Stimulated activated CD4-positive, alpha-beta T cell treated with anti-CD3 and anti-CD28 coated beads, Interleukin-1b, Interleukin-23, amount 100 ng/mL, for 24 hours (primary cell): ENCODE data around the gene ISCA2.

Source experiments
- DNase-seq, 4 experiments: peaks; one replicate each; pipeline ENCODE4 v3.0.0-alpha.2; 2020; ENCODE audit warnings: low read depth in 4 of 4, low spot score in 1 of 4

The ISCA2 gene

GRCh38 chr14:74482571-74482970, 11.0 kb upstream of the ISCA2 start:
- DNase-seq, result no peak

- no peak for DNase-seq
These were observed 10.2 kb upstream of the ISCA2 start for GRCh38 chr14:74483321-74483720.

GRCh38 chr14:74486164-74486563, 7.4 kb upstream of the ISCA2 start:
- DNase-seq, result no peak

DNA sequence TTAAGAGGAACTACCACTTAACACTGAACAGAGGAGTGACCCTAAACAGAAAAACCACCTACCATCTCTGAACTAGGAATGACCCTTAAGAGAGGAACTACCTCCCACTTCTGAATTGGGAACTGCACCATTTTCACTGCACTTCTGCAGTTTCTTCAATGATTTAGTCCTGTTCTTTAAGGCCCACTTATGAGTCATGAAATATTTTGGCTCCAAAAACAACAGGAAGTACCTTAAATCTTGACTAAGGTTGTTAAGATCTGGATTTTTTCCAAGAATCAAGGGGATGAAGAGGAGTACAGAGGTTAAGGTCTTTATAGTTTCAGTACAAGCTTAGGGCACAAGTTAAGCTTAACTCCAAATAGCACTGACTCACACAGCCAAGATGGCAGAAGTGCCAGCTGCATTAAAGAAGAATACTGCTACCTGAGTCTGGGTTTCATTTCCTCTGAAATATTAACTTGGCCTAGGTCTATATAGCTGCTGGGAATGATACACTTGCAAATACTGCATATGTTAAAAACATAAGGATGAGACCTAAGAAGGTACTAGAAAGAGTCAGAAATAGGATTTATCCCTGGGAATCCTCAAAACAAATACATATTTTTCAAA, 4.7 kb upstream of the ISCA2 start:
- DNase-seq, result no peak

- DNase-seq, result no peak
These were observed 3.1 kb upstream of the ISCA2 start for GRCh38 chr14:74490486-74490885.

GRCh38 chr14:74491956-74492775, 1.4 kb upstream of the ISCA2 start:
- no peak for DNase-seq

GRCh38 chr14:74492776-74493342, 706 bp upstream of the ISCA2 start, which contains the start of gene NPC2:
Gene NPC2 (minus strand): TSS chr14:74493305. CDS start chr14:74493274, 31 bp downstream.
- no peak for DNase-seq

DNA sequence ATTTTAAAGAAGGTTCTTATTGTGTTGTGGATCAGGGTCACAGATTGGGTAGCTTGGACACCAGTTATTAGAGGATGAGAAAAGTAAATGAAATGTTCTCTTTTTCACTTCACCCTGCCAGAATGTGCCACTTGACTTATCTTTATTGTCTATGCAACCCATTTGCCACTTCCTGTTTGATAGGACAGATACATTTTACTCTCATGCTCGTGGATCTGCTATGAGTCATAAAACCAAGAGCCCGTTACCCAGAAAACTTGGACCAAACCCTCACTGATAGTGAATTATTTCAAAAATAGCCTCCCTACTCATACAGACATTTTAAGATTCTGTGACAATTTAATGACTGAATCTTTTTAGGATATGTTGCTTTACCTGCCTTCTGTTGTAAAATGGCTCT, 1.8 kb downstream of the ISCA2 start:
- DNase-seq, result no peak

GRCh38 chr14:74500417-74501134, 7.0 kb downstream of the ISCA2 start:
- DNase-seq, result no peak

GRCh38 chr14:74501135-74501614, 7.6 kb downstream of the ISCA2 start:
- DNase-seq, result no peak

GRCh38 chr14:74501691-74502090, 8.1 kb downstream of the ISCA2 start:
- DNase-seq, result no peak

DNA sequence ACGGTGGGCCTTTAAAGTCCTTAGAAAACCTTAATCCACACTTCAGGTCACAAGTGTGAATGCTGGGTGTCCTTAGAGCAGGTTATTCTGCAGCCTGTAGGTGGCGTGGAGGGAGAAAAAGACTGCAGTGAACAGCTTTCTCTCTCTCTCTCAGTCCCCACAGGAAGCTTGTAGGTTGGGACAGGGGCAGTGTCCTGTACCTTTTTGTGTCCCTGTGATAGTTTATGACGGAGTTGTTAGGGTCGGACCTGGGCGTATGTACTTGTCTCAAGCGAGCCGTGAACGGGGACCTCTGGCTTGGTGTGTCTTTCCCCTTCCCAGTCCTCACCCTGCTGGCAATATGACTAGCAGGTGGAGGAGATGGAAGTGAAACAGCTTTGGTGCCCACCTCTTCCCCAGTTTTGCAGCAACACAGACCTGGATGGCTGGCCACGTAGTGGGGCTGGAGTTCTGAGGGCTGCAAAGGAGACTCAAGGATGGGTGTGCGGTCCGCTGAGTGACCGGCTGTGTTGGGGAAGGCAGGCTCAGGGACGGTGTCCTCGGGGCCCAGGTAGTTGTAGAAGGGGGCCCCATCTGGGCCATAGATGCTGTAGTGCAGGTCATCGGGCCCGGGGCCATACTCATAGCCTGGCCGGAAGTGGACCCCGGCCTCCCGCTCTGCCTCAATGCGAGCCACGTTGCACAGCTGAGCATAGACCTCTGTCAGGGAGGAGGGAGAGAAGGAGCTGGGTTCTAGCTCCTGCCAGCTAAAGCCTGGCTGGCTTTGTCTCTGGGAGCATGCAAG, 8.9 kb downstream of the ISCA2 start:
- DNase-seq, result no peak

DNA sequence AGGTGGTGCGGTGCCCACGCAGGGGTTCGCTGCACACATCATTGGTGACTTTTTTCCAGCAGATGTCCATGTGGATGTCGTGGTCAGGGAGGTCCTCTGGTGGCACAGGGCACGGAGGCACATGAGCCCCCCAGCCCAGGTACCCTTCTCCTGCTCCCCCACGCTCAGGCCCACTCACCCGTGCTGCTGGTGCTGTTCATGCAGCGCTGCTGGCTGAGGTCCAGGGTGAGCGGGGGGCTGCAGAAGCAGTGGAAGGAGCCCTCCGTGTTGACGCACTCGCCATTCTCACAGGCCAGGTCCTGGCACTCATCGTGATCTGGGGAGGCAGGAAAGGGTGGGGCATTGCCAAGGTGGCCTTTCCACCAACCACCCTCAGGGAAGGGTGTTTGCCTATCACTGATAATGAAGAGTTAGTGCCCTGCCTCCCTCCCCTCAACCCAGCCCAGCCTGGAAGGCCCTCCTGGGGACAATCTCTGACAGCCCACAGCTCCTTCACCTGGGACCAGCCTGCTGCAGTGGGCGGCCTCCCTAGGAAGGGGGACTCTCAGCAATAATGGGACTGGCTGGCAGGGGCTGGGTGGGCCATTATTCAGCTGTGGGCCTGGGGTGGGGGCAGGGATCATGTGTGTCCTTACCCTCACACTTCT, 9.8 kb downstream of the ISCA2 start:
- no peak for DNase-seq

- no peak for DNase-seq
These were observed 10.4 kb downstream of the ISCA2 start for GRCh38 chr14:74503938-74504335.

DNA sequence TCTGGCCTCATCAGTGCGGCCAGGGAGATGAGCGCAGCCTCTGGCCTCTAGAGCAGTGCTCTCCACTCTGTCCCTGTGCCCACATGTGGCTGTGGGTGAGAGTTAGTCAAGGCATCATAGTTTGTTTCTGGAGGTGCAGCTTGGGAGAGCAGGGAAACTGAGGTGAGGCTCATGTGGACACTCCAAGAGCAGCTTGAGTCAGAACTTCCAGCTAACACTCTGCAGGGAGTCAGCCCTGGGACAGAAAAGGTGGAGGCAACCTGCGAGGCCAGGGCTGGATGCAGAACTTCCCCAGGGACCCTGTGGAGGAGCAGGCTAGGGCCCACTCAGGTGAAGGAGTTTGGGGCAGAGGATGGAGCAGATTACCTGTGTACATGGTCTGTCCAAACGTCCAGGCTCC, 10.8 kb downstream of the ISCA2 start:
- DNase-seq, result no peak

DNA sequence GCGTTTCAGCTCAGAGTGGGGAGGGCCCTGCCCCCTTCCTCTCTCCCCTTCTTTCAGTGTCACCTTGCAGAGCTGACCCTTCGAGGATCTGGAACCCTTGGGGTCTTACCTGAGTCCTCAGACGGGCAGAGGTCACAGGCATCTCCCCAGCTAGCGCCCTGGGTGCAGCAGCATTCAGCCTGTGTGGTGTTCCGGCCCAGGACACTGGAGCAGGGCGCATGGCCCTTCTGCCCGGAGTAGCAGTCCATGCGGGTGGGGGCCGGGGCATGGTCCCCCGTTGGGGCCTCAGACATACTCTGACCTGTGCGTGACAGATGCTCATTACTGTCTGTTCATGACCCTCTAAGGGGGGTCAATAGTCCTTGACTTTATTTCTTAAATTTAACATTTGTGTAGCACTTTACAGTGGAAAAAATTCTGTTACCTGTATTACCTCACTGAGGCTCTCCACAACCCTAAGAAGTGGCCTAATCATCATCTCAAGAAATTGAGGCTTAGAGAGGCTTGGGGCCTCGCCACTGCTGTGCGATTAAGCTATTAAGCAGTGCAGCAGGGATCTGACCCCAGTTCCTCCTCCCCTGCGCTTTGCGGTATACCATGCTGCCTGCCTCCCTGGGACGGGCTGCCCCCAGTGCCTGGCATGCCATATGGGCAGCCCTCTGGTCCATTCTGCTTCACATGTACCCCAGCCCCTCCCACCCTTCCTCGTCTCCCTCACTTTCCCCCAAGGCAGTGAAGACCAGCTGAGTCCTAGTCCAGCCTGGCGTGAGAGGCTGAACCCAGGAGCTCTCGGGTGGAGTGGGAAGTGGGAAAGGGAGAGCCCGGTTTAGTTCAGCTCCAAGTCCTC, 11.5 kb downstream of the ISCA2 start:
- DNase-seq, result no peak

GRCh38 chr14:74505831-74506230, 12.3 kb downstream of the ISCA2 start:
- no peak for DNase-seq

DNA sequence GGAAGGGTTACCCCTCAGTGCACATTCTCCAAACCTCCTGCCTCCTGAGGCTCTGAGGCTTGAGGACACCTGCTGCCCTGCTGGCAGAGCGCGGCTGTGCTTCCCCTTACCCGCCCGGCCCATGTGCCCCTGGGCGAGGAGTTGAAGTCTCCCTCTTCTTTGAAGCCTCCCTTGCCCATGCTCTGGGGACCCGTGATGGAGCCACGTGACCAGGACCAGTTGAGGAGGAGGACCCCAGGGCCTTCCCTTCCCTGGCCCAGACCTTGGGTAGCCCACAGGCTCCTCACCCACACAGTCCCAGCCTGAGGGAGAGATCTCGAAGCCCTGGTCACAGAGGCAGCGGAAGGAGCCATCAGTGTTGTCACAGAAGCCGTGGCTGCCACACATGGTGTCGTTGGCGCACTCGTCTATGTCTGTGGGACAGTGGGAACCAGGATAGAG, 12.9 kb downstream of the ISCA2 start:
- DNase-seq, result no peak

DNA sequence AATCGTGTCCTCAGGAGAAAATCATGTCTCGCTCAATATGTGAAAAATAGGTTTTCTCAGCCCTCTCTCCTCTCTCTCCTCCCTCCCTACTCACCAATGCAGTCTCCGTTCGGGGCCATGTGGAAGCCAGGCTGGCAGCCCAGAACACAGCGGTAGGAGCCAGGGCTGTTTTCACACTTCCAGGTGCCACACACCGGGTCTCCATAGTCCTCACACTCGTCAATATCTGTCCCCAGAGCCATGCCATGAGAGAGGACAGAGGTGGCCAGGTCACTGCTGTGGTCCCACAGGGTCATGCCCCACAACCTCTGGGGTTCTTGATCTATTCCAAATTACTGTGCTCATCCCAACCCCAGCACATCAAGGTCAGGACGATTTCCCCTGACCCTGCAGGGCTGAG, 13.5 kb downstream of the ISCA2 start:
- no peak for DNase-seq
